H1 (cell line): ENCODE data around the gene ZNF835. TPM values are rescaled to one million over a fixed set of nuclear protein-coding genes. Genes with fewer than 3 reads are reported as not detected.

Experiments used
- CTCF ChIA-PET: fragments of 300-600 bp; sonication (Branson Sonifier 250); formaldehyde crosslinking; loops from one replicate; lab custom pipeline; 2021; ENCODE audit not compliant: partially characterized antibody; lab: Charles Lee
- POLR2A ChIA-PET: fragments of 300-600 bp; sonication (Branson Sonifier 250); formaldehyde crosslinking; loops from one replicate; lab custom pipeline; 2021; ENCODE audit warnings: inconsistent platforms; ENCODE audit not compliant: partially characterized antibody; lab: Charles Lee
- DNase-seq, 2 experiments: peaks; one replicate each; pipeline versions ENCODE4 v3.0.0 to v3.0.0-alpha.2; 2010 to 2022; ENCODE audit warnings: low spot score in 2 of 2, low read depth in 1 of 2, mixed read lengths in 1 of 2
- FAIRE-seq: peaks from 2 replicates; lab custom pipeline; 2011; peaks lifted over from hg19 to GRCh38; lab: Jason Lieb, UNC
- H2AFZ ChIP-seq: 2 replicates; pipeline ENCODE4 v1.8.1; 2012; ENCODE audit warnings: low read length, inconsistent platforms
- H2AK5ac ChIP-seq: 2 replicates; pipeline ENCODE4 v1.6.1; 2013; ENCODE audit warnings: low read depth, low read length
- H2BK120ac ChIP-seq: replicated peaks from 2 replicates; pipeline ENCODE3; 2013; ENCODE audit warnings: low read depth, low read length, inconsistent platforms
- H2BK12ac ChIP-seq: 2 replicates; pipeline ENCODE4 v1.6.1; 2013; ENCODE audit warnings: low read depth, low read length
- H2BK15ac ChIP-seq: 2 replicates; pipeline ENCODE4 v1.6.1; 2013; ENCODE audit warnings: low read length
- H2BK20ac ChIP-seq: 2 replicates; pipeline ENCODE4 v1.6.1; 2013; ENCODE audit warnings: low read length
- H2BK5ac ChIP-seq: 2 replicates; pipeline ENCODE4 v1.6.1; 2013; ENCODE audit warnings: low read depth, low read length
- H3K14ac ChIP-seq: 2 replicates; pipeline ENCODE4 v1.6.1; 2013; ENCODE audit warnings: inconsistent platforms; ENCODE audit not compliant: insufficient read length
- H3K18ac ChIP-seq: 2 replicates; pipeline ENCODE4 v1.6.1; 2013; ENCODE audit warnings: low read length; ENCODE audit errors: extremely low read depth
- H3K23ac ChIP-seq: 2 replicates; pipeline ENCODE4 v1.6.1; 2013; ENCODE audit warnings: inconsistent platforms; ENCODE audit not compliant: insufficient read length
- H3K23me2 ChIP-seq: 2 replicates; pipeline ENCODE4 v1.6.1; 2013; ENCODE audit warnings: low read depth, low read length
- H3K27ac ChIP-seq: 2 replicates; pipeline ENCODE4 v1.6.1; 2011; ENCODE audit warnings: low read depth, low read length, inconsistent platforms
- H3K27me3 ChIP-seq, 4 experiments: replicated peaks in 1 of 4; 1 replicate in 1 of 4; 2 replicates in 3 of 4; pipeline versions ENCODE4 v1.6.1 to v1.8.1; 2011 to 2013; ENCODE audit warnings: low read length in 3 of 4, mild to moderate bottlenecking in 3 of 4, inconsistent platforms in 2 of 4, mixed read lengths in 2 of 4, moderate library complexity in 1 of 4; ENCODE audit not compliant: control insufficient read depth in 3 of 4, insufficient read depth in 3 of 4; ENCODE audit errors: extremely low read depth in 1 of 4
- H3K36me3 ChIP-seq, 4 experiments: 2 replicates each; pipeline versions ENCODE4 v1.6.1 to v1.8.1; 2011 to 2013; ENCODE audit warnings: mild to moderate bottlenecking in 4 of 4, low read length in 3 of 4, moderate library complexity in 2 of 4, control low read depth in 1 of 4, inconsistent platforms in 1 of 4; ENCODE audit not compliant: insufficient read depth in 4 of 4, control insufficient read depth in 2 of 4
- H3K4ac ChIP-seq: replicated peaks from 2 replicates; pipeline ENCODE3; 2013; ENCODE audit warnings: low read length, low read depth, mixed read lengths, inconsistent platforms; ENCODE audit not compliant: insufficient read length
- H3K4me1 ChIP-seq, 4 experiments: replicated peaks in 1 of 4; 1 replicate in 1 of 4; 2 replicates in 3 of 4; pipeline versions ENCODE4 v1.6.1 to v1.8.1; 2011 to 2013; ENCODE audit warnings: low read length in 3 of 4, inconsistent platforms in 2 of 4, mixed read lengths in 1 of 4; ENCODE audit not compliant: insufficient read depth in 4 of 4, control insufficient read depth in 3 of 4
- H3K4me2 ChIP-seq, 2 experiments: 2 replicates each; pipeline versions ENCODE4 v1.6.1 to v1.8.1; 2011 to 2013; ENCODE audit warnings: low read depth in 2 of 2, low read length in 2 of 2, control low read depth in 1 of 2, inconsistent platforms in 1 of 2, mild to moderate bottlenecking in 1 of 2; ENCODE audit not compliant: insufficient read depth in 1 of 2
- H3K4me3 ChIP-seq, 4 experiments: fragments of 200-600, 300-600 bp in 1 of 4; sonication (generic), shearing (Covaris generic), sonication (Bioruptor Twin) in 1 of 4; 2 replicates each; pipeline versions ENCODE4 v1.5.1 to v1.8.1; 2011 to 2016; ENCODE audit warnings: low read length in 4 of 4, low read depth in 3 of 4, control low read depth in 2 of 4, inconsistent platforms in 2 of 4, mild to moderate bottlenecking in 2 of 4, mixed read lengths in 1 of 4, moderate library complexity in 1 of 4; ENCODE audit not compliant: insufficient read depth in 2 of 4; ENCODE audit errors: extremely low read depth in 1 of 4
- H3K56ac ChIP-seq: replicated peaks from 2 replicates; pipeline ENCODE3; 2013; ENCODE audit warnings: low read depth, mild to moderate bottlenecking, mixed read lengths, low read length, inconsistent platforms; ENCODE audit not compliant: insufficient read length
- H3K79me1 ChIP-seq: 2 replicates; pipeline ENCODE4 v1.6.1; 2013; ENCODE audit warnings: low read depth, low read length, control low read depth
- H3K79me2 ChIP-seq, 2 experiments: 2 replicates each; pipeline versions ENCODE4 v1.6.1 to v1.8.1; 2012 to 2013; ENCODE audit warnings: low read length in 2 of 2, mild to moderate bottlenecking in 2 of 2, inconsistent platforms in 1 of 2; ENCODE audit not compliant: insufficient read depth in 2 of 2, control insufficient read depth in 1 of 2
- H3K9ac ChIP-seq, 4 experiments: replicated peaks in 1 of 4; 1 replicate in 1 of 4; 2 replicates in 3 of 4; pipeline versions ENCODE4 v1.6.1 to v1.8.1; 2011 to 2013; ENCODE audit warnings: low read depth in 3 of 4, low read length in 3 of 4, control low read depth in 2 of 4, mild to moderate bottlenecking in 2 of 4, moderate library complexity in 2 of 4, inconsistent platforms in 1 of 4; ENCODE audit errors: extremely low read depth in 1 of 4
- H3K9me3 ChIP-seq, 2 experiments: 2 replicates each; pipeline versions ENCODE4 v1.6.1 to v1.8.1; 2012 to 2013; ENCODE audit warnings: mild to moderate bottlenecking in 2 of 2, moderate library complexity in 2 of 2, control low read depth in 1 of 2, inconsistent platforms in 1 of 2, low read depth in 1 of 2, low read length in 1 of 2, mixed read lengths in 1 of 2; ENCODE audit not compliant: insufficient read depth in 2 of 2
- H4K20me1 ChIP-seq, 2 experiments: replicated peaks in 1 of 2; 2 replicates each; pipeline versions ENCODE3 to v1.8.1; 2011 to 2013; ENCODE audit warnings: inconsistent platforms in 2 of 2, low read length in 2 of 2, mild to moderate bottlenecking in 1 of 2; ENCODE audit not compliant: insufficient read depth in 2 of 2, control insufficient read depth in 1 of 2
- H4K5ac ChIP-seq: 2 replicates; pipeline ENCODE4 v1.6.1; 2013; ENCODE audit warnings: low read length, low read depth, mixed read lengths, inconsistent platforms; ENCODE audit not compliant: insufficient read length
- H4K8ac ChIP-seq: 2 replicates; pipeline ENCODE4 v1.8.0; 2013; ENCODE audit warnings: mild to moderate bottlenecking, moderate library complexity, low read length, inconsistent platforms; ENCODE audit not compliant: insufficient read depth; ENCODE audit errors: extremely low read depth
- H4K91ac ChIP-seq: replicated peaks from 2 replicates; pipeline ENCODE3; 2013; ENCODE audit warnings: low read length, mixed read lengths, inconsistent platforms; ENCODE audit not compliant: insufficient read length
- CTBP2 ChIP-seq: IDR thresholded peaks from 2 replicates; pipeline ENCODE4 v1.7.0; 2011; ENCODE audit warnings: borderline replicate concordance, mild to moderate bottlenecking, moderate library complexity, mixed read lengths, low read length; ENCODE audit not compliant: insufficient read depth, insufficient read length
- RAD21 ChIP-seq, 2 experiments: IDR thresholded peaks in 1 of 2; conservative IDR thresholded peaks in 1 of 2; 2 replicates each; pipeline ENCODE4 v1.6.1; 2011; ENCODE audit warnings: low read depth in 2 of 2, low read length in 2 of 2, improper control_type of control experiment in 1 of 2, inconsistent platforms in 1 of 2, mild to moderate bottlenecking in 1 of 2, moderate library complexity in 1 of 2
- SAP30 ChIP-seq: fragments of 300-600 bp; sonication (generic); IDR thresholded peaks from 2 replicates; pipeline ENCODE4 v1.7.1; 2012; ENCODE audit warnings: low read length, moderate library complexity, mild to moderate bottlenecking, inconsistent platforms; ENCODE audit not compliant: insufficient read depth, insufficient replicate concordance
- TBP ChIP-seq: IDR thresholded peaks from 2 replicates; pipeline ENCODE4 v1.6.1; 2011; ENCODE audit warnings: low read depth, low read length, improper control_type of control experiment
- ZNF274 ChIP-seq: IDR thresholded peaks from 2 replicates; pipeline ENCODE4 v1.7.0; 2012; ENCODE audit warnings: low read length, borderline replicate concordance; ENCODE audit errors: extremely low read depth
- WGBS, 2 experiments: shearing (Covaris generic) in 1 of 2; methylation state at CpG; one replicate each; pipeline versions ENCODE4 v1.1.6 to v1.1.7; 2013 to 2015; ENCODE audit warnings: low lambda C conversion rate in 2 of 2, mixed read lengths in 2 of 2, inconsistent platforms in 1 of 2, low coverage in 1 of 2, missing lambda C conversion rate in 1 of 2; ENCODE audit not compliant: insufficient replicate concordance in 2 of 2, insufficient coverage in 1 of 2, insufficient read length in 1 of 2; ENCODE audit errors: extremely low coverage in 1 of 2, missing lambda C conversion rate in 1 of 2; 5-methylcytosine and 5-hydroxymethylcytosine counted together
- polyA plus RNA-seq, 7 experiments: library from polyadenylated mRNA; depleted of rRNA in 3 of 7; stranded (reverse) in 5 of 7; unstranded in 2 of 7; fragments of >200 nt in 5 of 7; fragments of 200-250 nt in 2 of 7; gene quantifications; 1 replicate in 5 of 7; 2 replicates in 1 of 7; 4 replicates in 1 of 7; pipeline versions ENCODE4 v1.2.1 to v1.2.3, GENCODE V29; 2011 to 2013; ENCODE audit warnings: missing spikeins in 2 of 7, mixed read lengths in 2 of 7
- total RNA-seq: library from RNA; stranded (reverse); fragmentation: NEBNext Ultra II Directional; extraction: Animal tissue kit (Norgen Biotek cat#: 25700); gene quantifications from 2 replicates; pipeline ENCODE4 v1.2.1, GENCODE V29; 2021

Gene ZNF835
- total and polyA plus RNA-seq, 2 of the 8 experiments (the other 6 are each of a cell fraction or from before 2014, with no cell fraction given) = 0.02 to 1.8 TPM

- Histone ChIP-seq H3K4ac (no peak overlapping the region), H3K56ac (no peak overlapping the region), H4K5ac (no peak overlapping the region), H3K18ac (no peak overlapping the region), H3K79me2 (no peaks in the 10 kb centered on the region), H4K8ac (no peak overlapping the region), H3K14ac (no peak overlapping the region), H3K4me3 (no peak overlapping the region), H4K91ac (no peak overlapping the region), H3K36me3 (no peaks in the 10 kb centered on the region), H4K20me1 (no peaks in the 10 kb centered on the region), H2BK120ac (no peak overlapping the region), H3K9ac (no peak overlapping the region), H3K9me3 (peaks cover 65 to 80% of the 10 kb centered on the region in 2 experiments), H3K23me2 (no peaks in the 10 kb centered on the region), H2BK15ac (no peak overlapping the region), H3K27ac (no peak overlapping the region), H2BK20ac (no peak overlapping the region), H3K4me1 (no peaks in the 10 kb centered on the region)
- CTCF ChIA-PET = interaction anchor here (0.6 kb wide), 1 partner anchor 19 kb away, joined by 3 read pairs; no protein-coding TSS in a partner anchor
- no peak for DNase-seq
- POLR2A ChIA-PET = no interaction called here
- TF ChIP-seq RAD21 (IDR thresholded peaks at IDR 0.05 in 1 of 2, conservative IDR thresholded peaks at IDR 0.05 in 1 of 2; ENCODE audit: low read depth in 2 of 2, low read length in 2 of 2) (peak in 1 of 2 experiments; percentile 26; a peak in 1 of 4 replicates), ZNF274 (no peak), SAP30 (no peak), CTBP2 (no peak), TBP (no peak)
- TF ChIP-seq, all 59 proteins: peak for 1
- Histone ChIP-seq H2BK12ac (no peak overlapping the region), H3K23ac (no peak overlapping the region), H2AFZ (no peak overlapping the region), H3K4me2 (no peak overlapping the region), H3K79me1 (no peaks in the 10 kb centered on the region), H3K27me3 (no peaks in the 10 kb centered on the region), H2BK5ac (no peak overlapping the region), H2AK5ac (no peak overlapping the region)
- 88% methylated on average over 9 of the region's 10 CpGs; no CpG with 5 or more reads in 1 of the 2 experiments for WGBS, 2 experiments
- FAIRE-seq = no peak
These were observed 17.6 kb upstream of the ZNF835 start for GRCh38 chr19:56689198-56689597.
